ENCODE measurements around the gene POLR1A. TPM values are rescaled to one million over a fixed set of nuclear protein-coding genes. Genes with fewer than 3 reads are reported as not detected.

The POLR1A gene
- total and polyA plus RNA-seq, 10 donors = 1.8 to 39.0 (median 20.1) TPM

DNA sequence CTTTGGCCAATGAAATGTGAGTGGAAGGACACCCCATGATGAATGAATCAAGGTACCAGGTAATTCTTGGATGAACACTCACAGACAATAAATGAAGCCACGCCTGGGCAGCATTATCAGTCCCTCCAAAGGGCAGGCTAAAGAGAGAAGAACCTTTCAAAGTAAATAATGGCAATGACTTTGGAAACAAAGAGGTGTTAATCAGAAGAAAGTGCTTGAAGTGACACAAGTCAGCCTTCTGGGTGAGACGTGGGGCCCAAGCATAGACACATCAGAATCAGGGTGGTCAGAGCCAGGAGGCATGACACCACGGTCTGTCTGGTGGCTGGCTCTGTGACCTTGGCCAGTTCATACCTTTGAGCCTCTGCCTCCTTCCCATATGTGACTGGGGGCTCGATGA, 103.3 kb downstream of the POLR1A start:
- peaks cover 36 to 41% (median 39%) of the 10 kb centered on the region in 6 donors for H3K4me1 ChIP-seq
- peak; percentile 16 for DNase-seq
- H3K27ac ChIP-seq = no peak overlapping the region
- no peak overlapping the region for H3K4me3 ChIP-seq
- TF ChIP-seq CTCF (IDR thresholded peaks at IDR 0.05 in 8 of 11, conservative IDR thresholded peaks at IDR 0.05 in 3 of 11) (no peak), POLR2AphosphoS5 (IDR thresholded peaks at IDR 0.05) (no peak), POLR2A (IDR thresholded peaks at IDR 0.05) (no peak)
- 87 to 95% (median 91%) methylated on average over 4 of the region's 4 CpGs for WGBS, 5 donors
- H3K36me3 ChIP-seq = no peaks in the 10 kb centered on the region
- peaks cover 0 to 22% (median 17%) of the 10 kb centered on the region in 8 donors for H3K9me3 ChIP-seq
- intact Hi-C loops (cut with DNase I; ENCODE audit: low total_unique reads) = no loop called here
- no peaks in the 10 kb centered on the region for H3K27me3 ChIP-seq (replicated peaks in 1 of 7)

GRCh38 chr2:86001326-86001725, 104.4 kb downstream of the POLR1A start:
- H3K27ac ChIP-seq = peak overlapping the region in 1 of 8 donors; percentile 88
- no peak overlapping the region for H3K4me3 ChIP-seq
- TF ChIP-seq CTCF (IDR thresholded peaks at IDR 0.05 in 8 of 11, conservative IDR thresholded peaks at IDR 0.05 in 3 of 11) = no peak
- no peak for TF ChIP-seq POLR2A (IDR thresholded peaks at IDR 0.05)
- TF ChIP-seq POLR2AphosphoS5 (IDR thresholded peaks at IDR 0.05) = no peak
- WGBS, 5 donors = 95 to 100% (median 97%) methylated on average over 1 of the region's 1 CpG
- H3K36me3 ChIP-seq = no peaks in the 10 kb centered on the region
- DNase-seq = peak; percentile 23
- intact Hi-C loops (cut with DNase I; ENCODE audit: low total_unique reads) = no loop called here
- H3K9me3 ChIP-seq = peaks cover 0 to 17% (median 13%) of the 10 kb centered on the region in 8 donors
- peaks cover 47 to 51% (median 50%) of the 10 kb centered on the region in 6 donors for H3K4me1 ChIP-seq
- H3K27me3 ChIP-seq (replicated peaks in 1 of 7) = no peaks in the 10 kb centered on the region

DNA sequence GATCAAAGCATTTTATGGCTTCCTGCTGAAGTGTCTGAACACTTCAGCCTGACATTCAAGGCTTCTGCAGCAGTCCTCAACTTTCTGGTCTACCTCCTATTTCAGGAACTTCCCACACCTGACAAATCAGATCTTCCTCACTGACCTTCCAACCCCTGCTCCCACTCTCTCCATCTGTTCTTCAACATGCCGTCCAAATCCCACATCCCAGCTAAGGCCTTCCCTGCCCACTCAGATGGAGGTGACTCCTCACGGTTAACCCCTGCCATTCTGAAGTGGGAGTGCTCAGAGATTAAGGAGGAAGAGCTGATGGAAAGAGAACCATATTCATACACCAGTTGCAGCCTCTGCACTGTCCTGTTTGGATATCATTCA, 104.8 kb downstream of the POLR1A start:
- peak; percentile 19 for DNase-seq
- Histone ChIP-seq H3K4me1 (peaks cover 49 to 55% (median 54%) of the 10 kb centered on the region in 6 donors), H3K36me3 (no peaks in the 10 kb centered on the region), H3K27ac (peak overlapping the region in 6 of 8 donors; percentile 78 to 92 (median 88)), H3K9me3 (peaks cover 0 to 13% (median 9%) of the 10 kb centered on the region in 8 donors), H3K27me3 (replicated peaks in 1 of 7) (no peaks in the 10 kb centered on the region), H3K4me3 (no peak overlapping the region)
- 70 to 89% (median 77%) methylated on average over 2 of the region's 2 CpGs for WGBS, 5 donors
- intact Hi-C loops (cut with DNase I; ENCODE audit: low total_unique reads) = no loop called here
- TF ChIP-seq CTCF (IDR thresholded peaks at IDR 0.05 in 8 of 11, conservative IDR thresholded peaks at IDR 0.05 in 3 of 11) (no peak), POLR2A (IDR thresholded peaks at IDR 0.05) (no peak), POLR2AphosphoS5 (IDR thresholded peaks at IDR 0.05) (no peak)

- H3K36me3 ChIP-seq = no peaks in the 10 kb centered on the region
- TF ChIP-seq CTCF (IDR thresholded peaks at IDR 0.05 in 8 of 11, conservative IDR thresholded peaks at IDR 0.05 in 3 of 11) (no peak), POLR2A (IDR thresholded peaks at IDR 0.05) (no peak), POLR2AphosphoS5 (IDR thresholded peaks at IDR 0.05) (no peak)
- peak; percentile 50 for DNase-seq
- H3K27ac ChIP-seq = peak overlapping the region; percentile 74 to 92 (median 86)
- peaks cover 50 to 61% (median 59%) of the 10 kb centered on the region in 6 donors for H3K4me1 ChIP-seq
- peaks cover 0 to 8% (median 5%) of the 10 kb centered on the region in 8 donors for H3K9me3 ChIP-seq
- WGBS, 5 donors = 67 to 80% (median 71%) methylated on average over 10 of the region's 10 CpGs
- H3K27me3 ChIP-seq (replicated peaks in 1 of 7) = no peaks in the 10 kb centered on the region
- H3K4me3 ChIP-seq = no peak overlapping the region
- intact Hi-C loops (cut with DNase I; ENCODE audit: low total_unique reads) = no loop called here
These were observed 105.4 kb downstream of the POLR1A start for GRCh38 chr2:86000131-86000937.
